Epithelial cell of alveolus of lung (primary cell): ENCODE data around the gene INMT. TPM values are rescaled to one million over a fixed set of nuclear protein-coding genes. Genes with fewer than 3 reads are reported as not detected.

Experiments
- total RNA-seq: library from RNA; depleted of rRNA; stranded (reverse); fragments of >200 nt; gene quantifications from 2 replicates; pipeline ENCODE4 v1.2.1, GENCODE V29; 2015

The INMT gene
- total RNA-seq: 1.7 and 11.2 TPM in 2 replicates

DNA sequence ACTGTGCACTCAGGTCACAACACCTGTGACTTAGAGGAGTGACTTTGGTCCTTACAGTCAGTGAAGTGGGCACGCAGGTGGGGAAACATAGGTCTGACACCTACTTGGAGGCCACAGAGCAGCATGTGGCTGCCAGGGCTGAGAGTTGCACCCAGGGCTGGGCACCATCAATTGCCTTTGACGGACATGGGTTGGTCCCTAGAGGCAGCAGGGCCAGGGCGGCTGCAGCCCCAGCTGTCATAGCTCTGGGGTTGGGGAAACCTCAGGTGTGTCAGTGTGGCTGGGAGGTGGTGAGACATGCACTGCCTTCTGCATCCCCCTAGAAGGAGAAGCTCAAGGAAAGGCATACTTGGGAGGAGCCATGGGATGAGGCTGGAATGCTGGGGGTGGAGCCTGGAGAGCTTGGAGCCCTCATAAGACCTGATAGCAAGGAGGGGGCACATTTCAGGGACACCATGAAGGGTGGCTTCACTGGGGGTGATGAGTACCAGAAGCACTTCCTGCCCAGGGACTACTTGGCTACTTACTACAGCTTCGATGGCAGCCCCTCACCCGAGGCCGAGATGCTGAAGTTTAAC, at the start of gene INMT:
INMT (plus strand) TSS at position 440 of the 578 bp plus-strand sequence; CDS start at position 456, 16 bp downstream.

DNA sequence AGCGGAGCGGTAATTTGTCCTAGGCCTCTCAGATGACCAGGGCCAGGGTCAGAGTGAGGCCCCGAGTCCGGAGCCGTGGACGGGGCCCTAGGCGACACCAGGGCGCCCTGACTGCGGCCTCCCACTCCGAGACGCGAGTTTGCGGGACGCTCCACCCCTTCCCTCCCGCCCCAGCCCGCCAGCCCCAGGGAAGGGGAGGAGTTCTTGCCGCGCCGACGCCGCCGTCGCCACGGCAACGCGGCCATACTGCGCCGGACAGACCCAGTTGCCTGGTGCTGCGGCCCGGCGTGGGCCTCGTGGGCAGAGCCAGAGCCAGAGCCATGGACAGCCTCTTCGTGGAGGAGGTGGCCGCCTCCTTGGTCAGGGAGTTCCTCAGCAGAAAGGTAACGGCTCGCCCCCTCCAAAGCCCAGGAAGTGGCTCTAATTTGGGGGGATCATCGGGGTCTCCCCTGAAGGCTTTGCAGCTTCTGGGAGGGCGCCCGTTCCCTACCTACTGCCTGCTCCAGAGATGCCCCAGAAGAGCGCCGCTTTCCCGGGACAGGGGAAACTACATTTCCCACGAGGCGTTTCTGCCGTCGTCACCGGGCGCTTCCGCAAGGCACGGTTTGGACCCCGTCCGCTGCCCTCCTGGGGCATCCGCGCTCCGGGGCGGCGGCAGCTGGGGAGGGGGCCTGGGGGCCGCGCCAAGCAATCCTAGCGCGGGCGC, 19.4 kb downstream of the INMT start, which contains the start of gene MINDY4:
MINDY4 (plus strand) TSS at position 244 of the 706 bp plus-strand sequence; CDS start at position 321, 77 bp downstream.

Other genes starting within 250 kb of the INMT start
- 27.0 and 45.1 TPM in 2 replicates for gene GGCT, start 247.3 kb upstream of the INMT start, total RNA-seq
- 120 and 313 TPM in 2 replicates for gene GARS1, start 157.3 kb upstream of the INMT start, total RNA-seq
- not detected in 2 replicates for gene CRHR2, start 69.7 kb upstream of the INMT start, total RNA-seq
- 3.9 and 4.2 TPM in 2 replicates for gene MINDY4, start 19.3 kb downstream of the INMT start, total RNA-seq
- gene AQP1, start 159.7 kb downstream of the INMT start, total RNA-seq: 0.78 and 1.4 TPM in 2 replicates
- not detected in 2 replicates for gene GHRHR, start 211.8 kb downstream of the INMT start, total RNA-seq